ENCODE results near the gene CDH2.

CDH2 gene

GRCh38 chr18:28126768-28127167 is 50.2 kb downstream of the CDH2 start:
- no peak for DNase-seq

GRCh38 chr18:28125051-28125450 is 51.9 kb downstream of the CDH2 start:
- DNase-seq, result no peak

- no peak for DNase-seq
Measured at GRCh38 chr18:28124131-28125029, 52.5 kb downstream of the CDH2 start.

- DNase-seq, result no peak
Measured at GRCh38 chr18:28123401-28124030, 53.4 kb downstream of the CDH2 start.

GRCh38 chr18:28120828-28121515 is 56.0 kb downstream of the CDH2 start:
- no peak for DNase-seq

- no peak for DNase-seq
Measured at GRCh38 chr18:28116461-28116860, 60.5 kb downstream of the CDH2 start.

- no peak for DNase-seq
Measured at GRCh38 chr18:28115149-28115550, 61.8 kb downstream of the CDH2 start.

GRCh38 chr18:28114472-28114871 is 62.5 kb downstream of the CDH2 start:
- no peak for DNase-seq

- DNase-seq, result no peak
Measured at GRCh38 chr18:28113271-28114029, 63.5 kb downstream of the CDH2 start.

- DNase-seq, result no peak
Measured at GRCh38 chr18:28112056-28112470, 64.9 kb downstream of the CDH2 start.

GRCh38 chr18:28110924-28111323 is 66.0 kb downstream of the CDH2 start:
- no peak for DNase-seq

- DNase-seq, result no peak
Measured at GRCh38 chr18:28109781-28110560, 67.0 kb downstream of the CDH2 start.

- DNase-seq, result no peak
Measured at GRCh38 chr18:28108814-28109213, 68.1 kb downstream of the CDH2 start.

GRCh38 chr18:28108254-28108653 is 68.7 kb downstream of the CDH2 start:
- no peak for DNase-seq

- no peak for DNase-seq
Measured at GRCh38 chr18:28099237-28099636, 77.7 kb downstream of the CDH2 start.

- DNase-seq, result no peak
Measured at GRCh38 chr18:28095631-28096030, 81.3 kb downstream of the CDH2 start.

GRCh38 chr18:28095041-28095440 is 81.9 kb downstream of the CDH2 start:
- no peak for DNase-seq

- no peak for DNase-seq
Measured at GRCh38 chr18:28091197-28091596, 85.7 kb downstream of the CDH2 start.

GRCh38 chr18:28088477-28088876 is 88.5 kb downstream of the CDH2 start:
- DNase-seq, result no peak

GRCh38 chr18:28086670-28087552 is 90.0 kb downstream of the CDH2 start:
- DNase-seq, result no peak

GRCh38 chr18:28081516-28081915 is 95.4 kb downstream of the CDH2 start:
- DNase-seq, result no peak

All from Kasumi-1 (cell line).